HG03095 (cell line): ENCODE measurements around the gene TSPYL2.

Experiments
- ATAC-seq: cut with Tn5 transposase; IDR thresholded peaks from one replicate; pipeline ENCODE4 v1.9.1; 2021; ENCODE audit warnings: moderate library complexity; ENCODE audit not compliant: unreplicated experiment

Gene TSPYL2

GRCh38 chrX:53080628-53081580, 1.3 kb upstream of the TSPYL2 start:
- ATAC-seq: no peak

- no peak for ATAC-seq
Observed at GRCh38 chrX:53082773-53083616, 828 bp downstream of the TSPYL2 start.

GRCh38 chrX:53084043-53084570, 1.9 kb downstream of the TSPYL2 start:
- ATAC-seq: no peak

- no peak for ATAC-seq
Observed at GRCh38 chrX:53084863-53085262, 2.7 kb downstream of the TSPYL2 start.

GRCh38 chrX:53085661-53086229, 3.6 kb downstream of the TSPYL2 start:
- ATAC-seq: no peak

GRCh38 chrX:53086464-53086863, 4.3 kb downstream of the TSPYL2 start:
- no peak for ATAC-seq

GRCh38 chrX:53087388-53087831, 5.2 kb downstream of the TSPYL2 start:
- ATAC-seq: no peak

- ATAC-seq: no peak
Observed at GRCh38 chrX:53088136-53088974, 6.2 kb downstream of the TSPYL2 start.

- ATAC-seq: no peak
Observed at GRCh38 chrX:53089224-53089842, 7.2 kb downstream of the TSPYL2 start.

- no peak for ATAC-seq
Observed at GRCh38 chrX:53089925-53090324, 7.8 kb downstream of the TSPYL2 start.

GRCh38 chrX:53091354-53091753, 9.2 kb downstream of the TSPYL2 start:
- ATAC-seq: no peak

GRCh38 chrX:53093177-53093655, 11.0 kb downstream of the TSPYL2 start:
- peak; percentile 43 for ATAC-seq

GRCh38 chrX:53093748-53094581, 11.8 kb downstream of the TSPYL2 start, which contains the start of gene KANTR:
TSS of gene KANTR (plus strand) at chrX:53094142. CDS start at chrX:53124273, 30,131 bp downstream.
- ATAC-seq: peak; percentile 74

GRCh38 chrX:53094582-53094905, 12.4 kb downstream of the TSPYL2 start:
- ATAC-seq: no peak

- no peak for ATAC-seq
Observed at GRCh38 chrX:53095796-53096195, 13.6 kb downstream of the TSPYL2 start.

GRCh38 chrX:53114864-53115549, 32.8 kb downstream of the TSPYL2 start:
- no peak for ATAC-seq

GRCh38 chrX:53115550-53115874, 33.3 kb downstream of the TSPYL2 start:
- ATAC-seq: no peak

GRCh38 chrX:53116101-53116500, 33.9 kb downstream of the TSPYL2 start:
- no peak for ATAC-seq
